ENCODE data around the gene NRL.
A peak's percentile ranks its signal among the peaks of the same experiment; 100 is the strongest.

GRCh38 chr14:24114532-24115421 is at the start of gene NRL, which contains the start of gene DCAF11:
- TF ChIP-seq CTCF (IDR thresholded peaks at IDR 0.05) (peak in 1 of 6 experiments; percentile 20), POLR2A (IDR thresholded peaks at IDR 0.05) (peak in 1 of 2 donors; percentile 41)
